Osteocyte (in vitro differentiated cells): ENCODE results near the gene WDR7. TPM values are rescaled to one million over a fixed set of nuclear protein-coding genes. Genes with fewer than 3 reads are reported as not detected.

Experiments used
- DNase-seq: peaks from one replicate; pipeline ENCODE4 v3.0.0; 2021; ENCODE audit warnings: mixed read lengths; ENCODE audit not compliant: unreplicated experiment; ENCODE audit errors: extremely low spot score
- H3K27ac Mint-ChIP-seq: one replicate; pipeline ENCODE4 v1.8.0; 2021; ENCODE audit warnings: mild to moderate bottlenecking, mixed read lengths; ENCODE audit not compliant: unreplicated experiment
- H3K27me3 Mint-ChIP-seq: one replicate; pipeline ENCODE4 v1.8.0; 2021; ENCODE audit warnings: mixed read lengths; ENCODE audit not compliant: unreplicated experiment
- H3K36me3 Mint-ChIP-seq: one replicate; pipeline ENCODE4 v1.8.0; 2021; ENCODE audit warnings: mixed read lengths; ENCODE audit not compliant: unreplicated experiment
- H3K4me1 Mint-ChIP-seq: one replicate; pipeline ENCODE4 v1.8.0; 2021; ENCODE audit warnings: mixed read lengths; ENCODE audit not compliant: unreplicated experiment
- H3K4me3 Mint-ChIP-seq: one replicate; pipeline ENCODE4 v1.8.0; 2021; ENCODE audit warnings: mild to moderate bottlenecking, moderate library complexity, mixed read lengths; ENCODE audit not compliant: unreplicated experiment
- H3K9me3 Mint-ChIP-seq: one replicate; pipeline ENCODE4 v1.8.0; 2021; ENCODE audit warnings: mixed read lengths; ENCODE audit not compliant: unreplicated experiment
- total RNA-seq: library from RNA; stranded (reverse); gene quantifications from 2 replicates; pipeline ENCODE4 v1.2.1, GENCODE V29; 2021
- TF ChIP-seq, protein P1 (sequence below): fragments of 200-600 bp; sonication (generic); IDR thresholded peaks from 2 replicates; pipeline ENCODE4 v1.5.0; 2021; ENCODE audit warnings: antibody characterized with exemption, mild to moderate bottlenecking, moderate library complexity

The WDR7 gene
- total RNA-seq, 1 donor from 2014 or later: 25.9 TPM

DNA sequence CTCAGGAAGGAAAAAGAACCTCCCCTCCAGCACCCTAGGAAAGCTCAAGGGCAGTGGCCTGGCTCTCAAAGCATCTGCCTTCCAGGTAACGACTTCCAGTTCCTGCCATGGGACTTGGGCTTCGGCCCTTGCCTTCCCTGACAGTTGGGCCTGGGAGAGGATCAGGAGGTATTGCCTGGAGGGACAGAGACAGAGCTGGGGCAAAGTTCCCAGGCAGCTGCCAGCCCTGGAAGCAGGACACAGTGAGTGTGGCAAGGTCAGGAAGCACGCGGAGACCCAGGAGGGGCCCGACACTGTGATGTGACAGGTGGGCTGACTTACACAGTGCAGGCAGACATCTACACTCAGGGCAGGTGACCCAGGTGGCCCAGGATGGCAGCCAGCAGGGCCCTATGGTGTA is 408.2 kb downstream of the WDR7 start:
- DNase-seq: no peak
- Mint-ChIP-seq H3K9me3 (no peaks in the 10 kb centered on the region), H3K4me1 (no peaks in the 10 kb centered on the region), H3K27me3 (peaks cover 23% of the 10 kb centered on the region), H3K27ac (no peak overlapping the region), H3K4me3 (no peak overlapping the region), H3K36me3 (no peaks in the 10 kb centered on the region)
- TF ChIP-seq, protein P1, sequence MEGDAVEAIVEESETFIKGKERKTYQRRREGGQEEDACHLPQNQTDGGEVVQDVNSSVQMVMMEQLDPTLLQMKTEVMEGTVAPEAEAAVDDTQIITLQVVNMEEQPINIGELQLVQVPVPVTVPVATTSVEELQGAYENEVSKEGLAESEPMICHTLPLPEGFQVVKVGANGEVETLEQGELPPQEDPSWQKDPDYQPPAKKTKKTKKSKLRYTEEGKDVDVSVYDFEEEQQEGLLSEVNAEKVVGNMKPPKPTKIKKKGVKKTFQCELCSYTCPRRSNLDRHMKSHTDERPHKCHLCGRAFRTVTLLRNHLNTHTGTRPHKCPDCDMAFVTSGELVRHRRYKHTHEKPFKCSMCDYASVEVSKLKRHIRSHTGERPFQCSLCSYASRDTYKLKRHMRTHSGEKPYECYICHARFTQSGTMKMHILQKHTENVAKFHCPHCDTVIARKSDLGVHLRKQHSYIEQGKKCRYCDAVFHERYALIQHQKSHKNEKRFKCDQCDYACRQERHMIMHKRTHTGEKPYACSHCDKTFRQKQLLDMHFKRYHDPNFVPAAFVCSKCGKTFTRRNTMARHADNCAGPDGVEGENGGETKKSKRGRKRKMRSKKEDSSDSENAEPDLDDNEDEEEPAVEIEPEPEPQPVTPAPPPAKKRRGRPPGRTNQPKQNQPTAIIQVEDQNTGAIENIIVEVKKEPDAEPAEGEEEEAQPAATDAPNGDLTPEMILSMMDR: no peak

- Mint-ChIP-seq H3K27me3 (peaks cover 22% of the 10 kb centered on the region), H3K9me3 (no peaks in the 10 kb centered on the region), H3K4me1 (no peaks in the 10 kb centered on the region), H3K4me3 (no peak overlapping the region), H3K36me3 (no peaks in the 10 kb centered on the region), H3K27ac (no peak overlapping the region)
- TF ChIP-seq, protein P1: no peak
- DNase-seq: no peak
Measured at GRCh38 chr18:57060814-57061213, 409.7 kb downstream of the WDR7 start.

DNA sequence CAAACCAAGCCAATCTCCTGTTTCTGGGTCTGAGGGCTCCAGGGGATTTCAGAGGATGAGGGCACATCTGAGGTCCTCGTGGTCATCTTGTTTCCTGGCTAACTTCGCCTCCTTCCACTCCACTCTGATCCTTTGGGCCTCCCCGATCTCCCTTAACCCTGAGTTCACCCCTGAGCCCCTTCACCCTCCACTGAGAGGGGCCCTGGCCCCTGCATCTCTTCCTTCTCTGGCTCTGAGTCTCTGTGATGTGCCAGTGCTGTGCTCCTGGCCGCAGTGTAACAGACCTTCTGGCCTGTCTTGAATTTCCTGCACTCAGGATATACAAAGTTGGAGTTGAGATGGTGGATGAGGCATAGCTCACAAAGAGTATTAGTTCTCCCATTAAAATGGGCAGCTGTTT is 411.0 kb downstream of the WDR7 start:
- Mint-ChIP-seq H3K4me3 (no peak overlapping the region), H3K27me3 (peaks cover 19% of the 10 kb centered on the region), H3K36me3 (no peaks in the 10 kb centered on the region), H3K4me1 (no peaks in the 10 kb centered on the region), H3K9me3 (no peaks in the 10 kb centered on the region), H3K27ac (no peak overlapping the region)
- DNase-seq: no peak
- TF ChIP-seq, protein P1: no peak

DNA sequence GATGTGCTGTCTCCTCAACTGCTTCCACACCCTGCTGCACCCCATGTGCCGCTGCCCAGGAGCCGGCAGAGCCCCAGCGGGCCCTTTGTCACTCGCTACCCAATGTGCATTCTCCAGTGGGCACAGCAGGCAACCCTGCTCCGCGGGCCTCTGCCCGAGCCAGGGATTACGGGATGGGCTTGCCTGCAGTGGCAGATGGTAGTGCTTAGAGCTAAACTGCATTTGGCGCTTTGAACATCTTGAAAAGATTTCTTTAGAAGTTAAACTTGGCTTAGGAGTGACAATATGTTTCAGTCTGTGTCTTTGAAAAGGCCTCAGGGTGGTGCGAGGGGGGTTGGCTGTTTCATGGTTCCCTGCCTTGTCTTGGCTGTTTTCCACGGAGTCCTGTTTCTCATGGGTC is 411.7 kb downstream of the WDR7 start:
- Mint-ChIP-seq H3K27me3 (peaks cover 18% of the 10 kb centered on the region), H3K36me3 (no peaks in the 10 kb centered on the region), H3K4me3 (no peak overlapping the region), H3K9me3 (no peaks in the 10 kb centered on the region), H3K27ac (no peak overlapping the region), H3K4me1 (no peaks in the 10 kb centered on the region)
- no peak for DNase-seq
- TF ChIP-seq, protein P1: no peak

DNA sequence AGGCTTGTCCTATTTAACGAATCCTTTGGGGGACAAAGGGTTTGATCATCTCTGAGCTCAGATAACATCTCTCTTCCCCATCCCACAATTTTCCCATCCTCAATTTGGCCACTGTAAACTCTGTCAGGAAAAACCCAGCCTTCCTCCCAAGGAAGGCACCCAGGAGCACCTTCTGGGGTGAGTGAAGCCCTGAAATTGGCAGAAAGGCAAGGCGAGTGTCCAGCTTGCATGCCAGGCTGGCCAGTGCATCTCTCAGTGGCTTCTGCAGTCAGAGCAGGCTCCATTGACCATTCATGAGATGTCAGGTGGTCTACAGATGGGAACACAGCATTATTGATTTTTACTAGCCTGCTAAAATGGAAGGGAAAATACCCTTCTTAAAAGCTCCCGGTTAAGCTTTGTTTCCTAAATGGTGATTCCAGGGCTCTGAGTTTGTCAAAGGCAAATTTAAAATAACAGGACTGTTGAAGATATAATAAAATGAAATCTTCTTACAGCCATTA is 412.5 kb downstream of the WDR7 start:
- no peaks in the 10 kb centered on the region for H3K4me1 Mint-ChIP-seq

More for the DNA sequence above, 412.5 kb downstream of the WDR7 start:
- Mint-ChIP-seq H3K27ac (no peak overlapping the region), H3K36me3 (no peaks in the 10 kb centered on the region), H3K4me3 (no peak overlapping the region), H3K27me3 (peaks cover 17% of the 10 kb centered on the region), H3K9me3 (no peaks in the 10 kb centered on the region)
- TF ChIP-seq, protein P1: no peak
- DNase-seq: no peak
